Measurements from ENCODE around the gene PYGM.

PYGM gene

GRCh38 chr11:64741375-64742086 lies 18.2 kb downstream of the PYGM start:
- no peaks in the 10 kb centered on the region for H3K9me3 ChIP-seq (ENCODE audit: severe bottlenecking)
- TF ChIP-seq, protein P1, sequence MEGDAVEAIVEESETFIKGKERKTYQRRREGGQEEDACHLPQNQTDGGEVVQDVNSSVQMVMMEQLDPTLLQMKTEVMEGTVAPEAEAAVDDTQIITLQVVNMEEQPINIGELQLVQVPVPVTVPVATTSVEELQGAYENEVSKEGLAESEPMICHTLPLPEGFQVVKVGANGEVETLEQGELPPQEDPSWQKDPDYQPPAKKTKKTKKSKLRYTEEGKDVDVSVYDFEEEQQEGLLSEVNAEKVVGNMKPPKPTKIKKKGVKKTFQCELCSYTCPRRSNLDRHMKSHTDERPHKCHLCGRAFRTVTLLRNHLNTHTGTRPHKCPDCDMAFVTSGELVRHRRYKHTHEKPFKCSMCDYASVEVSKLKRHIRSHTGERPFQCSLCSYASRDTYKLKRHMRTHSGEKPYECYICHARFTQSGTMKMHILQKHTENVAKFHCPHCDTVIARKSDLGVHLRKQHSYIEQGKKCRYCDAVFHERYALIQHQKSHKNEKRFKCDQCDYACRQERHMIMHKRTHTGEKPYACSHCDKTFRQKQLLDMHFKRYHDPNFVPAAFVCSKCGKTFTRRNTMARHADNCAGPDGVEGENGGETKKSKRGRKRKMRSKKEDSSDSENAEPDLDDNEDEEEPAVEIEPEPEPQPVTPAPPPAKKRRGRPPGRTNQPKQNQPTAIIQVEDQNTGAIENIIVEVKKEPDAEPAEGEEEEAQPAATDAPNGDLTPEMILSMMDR (IDR thresholded peaks at IDR 0.05; ENCODE audit: low read depth, low read length), result no peak
- H3K27me3 ChIP-seq (ENCODE audit: insufficient read depth, low read depth, severe bottlenecking), result peaks cover 21% of the 10 kb centered on the region
- H3K4me3 ChIP-seq (ENCODE audit: low read depth, low read length), result no peak overlapping the region
- DNase-seq, result no peak
- no peaks in the 10 kb centered on the region for H3K36me3 ChIP-seq
- H3K27ac ChIP-seq, result no peak overlapping the region

DNA sequence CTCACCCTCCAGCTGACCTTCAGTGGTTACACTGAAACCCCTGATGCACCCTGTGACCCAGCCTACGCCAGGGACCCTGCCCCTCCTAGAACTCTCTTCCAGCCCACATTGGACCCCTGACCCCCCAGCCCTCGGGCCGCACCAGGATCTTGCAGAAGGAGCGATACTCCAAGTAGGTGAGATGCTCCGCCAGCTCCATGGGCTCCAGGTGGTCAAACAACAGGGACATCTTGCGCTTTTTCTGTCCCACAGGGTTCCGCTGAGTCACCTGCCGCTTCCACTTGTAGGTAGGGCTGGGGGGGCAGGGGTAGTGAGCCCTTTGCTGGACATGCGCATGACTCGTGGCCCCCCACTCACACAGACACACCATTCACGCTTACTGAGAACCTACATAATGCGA lies 19.9 kb downstream of the PYGM start:
- H3K9me3 ChIP-seq (ENCODE audit: severe bottlenecking), result no peaks in the 10 kb centered on the region
- no peak for DNase-seq
- no peak overlapping the region for H3K27ac ChIP-seq
- TF ChIP-seq, protein P1 (IDR thresholded peaks at IDR 0.05; ENCODE audit: low read depth, low read length), result no peak
- H3K4me3 ChIP-seq (ENCODE audit: low read depth, low read length), result no peak overlapping the region
- peaks cover 21% of the 10 kb centered on the region for H3K27me3 ChIP-seq (ENCODE audit: insufficient read depth, low read depth, severe bottlenecking)
- no peaks in the 10 kb centered on the region for H3K36me3 ChIP-seq

DNA sequence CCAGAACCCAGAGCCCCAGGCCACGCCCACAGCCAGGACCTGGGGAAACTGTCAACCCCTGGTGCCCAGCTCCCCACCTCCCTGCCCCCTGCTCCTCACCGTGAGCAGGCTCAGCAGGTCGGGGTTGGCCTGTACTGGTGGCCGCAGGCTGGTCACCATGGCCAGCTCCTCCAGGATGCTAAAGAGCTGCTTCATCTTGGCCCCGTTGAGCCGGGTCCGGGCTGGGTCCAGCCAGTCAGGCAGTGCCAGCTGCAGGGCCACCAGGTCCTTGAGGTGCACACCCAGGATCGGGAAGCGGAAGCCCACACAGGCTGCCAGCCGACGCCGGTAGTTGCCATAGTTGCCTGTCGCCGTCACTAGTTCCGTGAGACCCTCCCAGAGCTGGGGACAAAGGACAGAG lies 23.1 kb downstream of the PYGM start:
- no peaks in the 10 kb centered on the region for H3K27me3 ChIP-seq (ENCODE audit: insufficient read depth, low read depth, severe bottlenecking)
- DNase-seq, result no peak
- no peaks in the 10 kb centered on the region for H3K9me3 ChIP-seq (ENCODE audit: severe bottlenecking)
- no peak overlapping the region for H3K27ac ChIP-seq
- TF ChIP-seq, protein P1 (IDR thresholded peaks at IDR 0.05; ENCODE audit: low read depth, low read length), result no peak
- no peak overlapping the region for H3K4me3 ChIP-seq (ENCODE audit: low read depth, low read length)
- H3K36me3 ChIP-seq, result no peaks in the 10 kb centered on the region

DNA sequence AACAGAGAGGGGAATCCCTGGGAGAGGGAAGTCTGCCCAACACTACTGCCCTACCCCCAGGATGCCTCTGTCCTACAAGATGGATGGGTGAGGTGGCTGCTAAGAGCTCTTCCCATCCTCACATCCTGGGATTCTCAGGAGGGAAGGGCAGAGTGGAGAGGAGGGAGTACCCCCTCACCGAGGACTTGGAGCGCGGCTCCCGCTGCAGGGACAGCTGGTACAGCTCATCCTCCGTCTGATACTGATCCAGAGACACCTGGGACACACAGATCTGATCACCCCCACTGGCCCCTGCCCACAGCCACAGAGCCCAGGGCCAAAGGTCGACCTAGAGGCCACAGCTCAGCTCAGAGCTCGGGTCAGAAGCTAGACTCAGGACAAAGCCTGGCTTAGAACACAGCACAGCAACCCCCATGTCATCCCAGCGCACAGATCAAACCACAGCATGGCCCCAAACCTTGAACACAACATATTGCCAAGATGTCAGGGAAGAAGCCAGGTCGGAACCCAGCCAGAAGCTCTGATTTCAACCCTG lies 24.0 kb downstream of the PYGM start:
- TF ChIP-seq, protein P1 (IDR thresholded peaks at IDR 0.05; ENCODE audit: low read depth, low read length), result no peak
- Histone ChIP-seq H3K36me3 (no peaks in the 10 kb centered on the region), H3K9me3 (ENCODE audit: severe bottlenecking) (no peaks in the 10 kb centered on the region), H3K27me3 (ENCODE audit: insufficient read depth, low read depth, severe bottlenecking) (no peaks in the 10 kb centered on the region), H3K27ac (no peak overlapping the region), H3K4me3 (ENCODE audit: low read depth, low read length) (no peak overlapping the region)
- no peak for DNase-seq

DNA sequence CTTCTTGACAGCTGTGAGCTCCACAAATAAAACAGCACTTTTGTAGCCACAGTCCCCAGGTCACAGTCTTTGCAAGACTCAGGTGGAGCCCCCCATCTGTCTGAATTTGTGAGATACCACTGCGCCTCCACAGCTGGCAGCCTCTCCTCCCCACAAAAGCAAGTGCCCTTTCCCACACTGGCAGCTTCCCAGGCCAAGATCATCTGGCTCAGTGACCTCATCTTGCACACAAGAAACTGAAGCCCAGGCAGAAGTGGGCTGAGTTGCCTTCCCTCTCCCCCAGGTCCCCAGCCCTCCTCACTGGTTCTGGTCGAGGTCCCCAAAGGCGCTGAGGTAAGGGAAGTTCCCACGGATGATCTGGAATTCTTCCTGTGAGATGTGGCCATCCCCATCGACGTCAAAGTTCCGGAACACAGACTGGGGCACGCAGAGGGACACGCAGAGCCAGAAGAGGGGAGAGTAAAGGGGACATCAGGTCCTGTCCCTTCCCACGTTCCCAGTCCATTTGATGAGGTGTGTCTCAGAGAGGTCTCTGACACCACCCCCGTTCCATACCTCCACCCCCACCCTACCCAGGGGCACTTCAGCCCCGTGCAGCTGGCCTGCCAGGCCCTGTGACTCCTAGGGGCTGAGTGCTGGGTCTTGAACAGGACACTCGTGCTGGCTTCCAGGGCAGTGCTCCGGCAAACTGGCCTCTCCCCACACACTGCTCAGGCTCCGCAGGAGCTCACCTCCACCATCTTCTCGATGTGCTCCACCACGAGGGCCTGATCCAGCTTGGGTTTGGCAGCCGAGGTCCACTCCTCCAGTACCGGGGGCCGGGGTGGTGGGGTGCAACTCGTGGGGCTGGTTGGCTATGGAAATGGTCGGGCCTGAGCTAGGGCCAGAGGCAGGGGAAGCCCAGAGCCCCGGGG lies 24.7 kb downstream of the PYGM start:
- Histone ChIP-seq H3K9me3 (ENCODE audit: severe bottlenecking) (no peaks in the 10 kb centered on the region), H3K27me3 (ENCODE audit: insufficient read depth, low read depth, severe bottlenecking) (no peaks in the 10 kb centered on the region), H3K4me3 (ENCODE audit: low read depth, low read length) (no peak overlapping the region), H3K36me3 (no peaks in the 10 kb centered on the region), H3K27ac (no peak overlapping the region)
- DNase-seq, result no peak
- TF ChIP-seq, protein P1 (IDR thresholded peaks at IDR 0.05; ENCODE audit: low read depth, low read length), result no peak
